T-helper 1 cell (primary cell): ENCODE measurements around the gene SEC14L2.

Experiments used
- DNase-seq, 5 donors: peaks; one replicate each; pipeline ENCODE4 v3.0.0-alpha.2; 2012 to 2020
- total RNA-seq, 4 donors: gene quantifications; one replicate each; lab custom pipeline; 2026; lab: John Stamatoyannopoulos, UW

The SEC14L2 gene
- 12.8 to 33.1 (median 18.0) reads per million in 4 donors for total RNA-seq

GRCh38 chr22:30396871-30397655 lies at the start of gene SEC14L2:
SEC14L2 (plus strand) TSS chr22:30397018; CDS start chr22:30397117, 99 bp downstream.
- DNase-seq: peak; percentile 24 to 51 (median 50)

DNA sequence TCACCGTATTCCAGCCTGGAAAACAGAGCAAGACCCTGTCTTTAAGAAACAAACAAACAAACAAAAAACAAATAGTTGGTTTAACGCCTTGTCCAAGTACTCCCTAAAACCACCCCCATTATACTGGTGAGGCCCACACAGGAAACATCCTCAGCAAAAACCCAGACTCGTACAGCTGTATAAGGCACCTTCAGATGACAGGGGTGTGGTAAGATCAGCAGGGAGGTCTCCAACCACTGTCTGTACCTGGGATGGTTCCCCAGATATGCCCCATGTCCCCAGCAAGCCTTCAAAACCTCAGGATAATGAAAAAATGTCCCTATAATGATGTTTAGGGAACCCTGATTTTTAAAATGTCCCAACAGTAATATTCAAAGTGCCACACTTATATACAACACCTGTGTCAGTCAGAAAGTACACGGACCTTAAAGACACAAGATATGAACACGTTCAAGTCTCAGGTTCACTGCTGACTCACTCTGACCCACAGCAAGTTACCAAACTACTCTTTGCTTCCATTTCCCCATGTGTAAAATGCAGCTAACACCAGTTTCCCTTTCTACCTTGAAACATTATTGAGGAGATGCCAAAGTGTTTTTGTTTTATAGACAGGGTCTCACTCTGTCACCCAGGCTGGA lies 49.4 kb upstream of the SEC14L2 start:
- peak in 1 of 5 donors; percentile 28 for DNase-seq

GRCh38 chr22:30348404-30348803 lies 48.4 kb upstream of the SEC14L2 start:
- no peak for DNase-seq

DNA sequence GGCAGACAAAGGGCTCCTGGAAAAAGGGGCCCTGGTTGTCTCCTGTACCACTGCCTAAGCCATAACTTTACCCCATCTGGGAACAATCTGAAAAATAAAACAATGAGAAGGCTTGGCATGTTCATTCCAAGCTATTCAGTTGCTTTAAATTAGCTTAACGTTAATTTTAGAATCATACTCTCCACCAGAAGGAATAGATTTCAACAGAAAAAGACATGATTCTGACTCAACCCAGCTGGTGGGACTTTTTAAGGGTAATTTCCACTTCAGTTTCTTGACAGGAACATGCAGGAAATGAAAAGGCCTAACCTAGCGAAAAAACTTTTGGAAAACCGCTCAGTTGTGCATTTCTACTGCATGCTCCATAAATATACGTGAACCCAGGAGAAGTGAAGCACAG lies 48.0 kb upstream of the SEC14L2 start:
- no peak for DNase-seq

DNA sequence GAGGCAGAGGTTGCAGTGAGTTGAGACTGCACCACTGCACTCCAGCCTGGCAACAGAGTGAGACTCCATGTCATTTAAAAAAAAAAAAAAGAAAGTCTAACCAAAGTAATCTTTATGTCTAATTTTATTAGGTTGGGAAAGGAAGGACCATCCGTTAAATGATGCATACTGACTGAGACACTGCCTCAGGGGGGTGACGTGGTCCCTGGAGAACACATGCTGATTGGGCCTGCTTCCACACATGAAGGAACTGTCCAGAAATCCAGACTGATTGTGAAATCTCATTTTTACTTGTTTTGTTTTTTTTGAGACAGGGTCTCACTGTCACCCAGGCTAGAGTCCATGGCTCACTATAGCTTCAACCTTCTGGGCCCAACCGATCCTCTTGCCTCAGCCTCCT lies 45.6 kb upstream of the SEC14L2 start:
- no peak for DNase-seq

DNA sequence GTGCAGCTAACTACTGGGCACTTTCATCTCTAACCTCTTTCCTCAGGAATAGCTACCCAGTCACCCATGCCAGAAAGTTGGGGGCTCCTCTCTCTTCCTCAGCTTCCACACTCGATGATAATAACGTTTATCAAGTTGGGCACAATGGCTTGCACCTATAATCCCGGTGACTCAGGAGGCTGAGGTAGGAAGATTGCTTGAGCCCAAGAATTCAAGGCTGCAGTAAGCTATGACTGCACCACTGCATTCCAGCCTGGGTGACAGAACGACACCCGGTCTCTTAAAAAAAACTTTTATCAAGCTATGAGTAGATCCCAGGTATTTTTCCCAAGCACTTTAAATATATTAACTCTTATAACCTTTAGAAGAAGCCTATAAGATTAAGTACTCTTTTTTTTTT lies 42.2 kb upstream of the SEC14L2 start:
- DNase-seq: no peak

GRCh38 chr22:30356449-30357235 lies 40.2 kb upstream of the SEC14L2 start, which contains the start of the genes CCDC157 and SF3A1:
CCDC157 (plus strand) TSS chr22:30357007; CDS start chr22:30366001, 8,994 bp downstream.
SF3A1 (minus strand) TSS chr22:30356894; CDS start chr22:30356792, 102 bp downstream.
- peak; percentile 71 to 92 (median 79) for DNase-seq

DNA sequence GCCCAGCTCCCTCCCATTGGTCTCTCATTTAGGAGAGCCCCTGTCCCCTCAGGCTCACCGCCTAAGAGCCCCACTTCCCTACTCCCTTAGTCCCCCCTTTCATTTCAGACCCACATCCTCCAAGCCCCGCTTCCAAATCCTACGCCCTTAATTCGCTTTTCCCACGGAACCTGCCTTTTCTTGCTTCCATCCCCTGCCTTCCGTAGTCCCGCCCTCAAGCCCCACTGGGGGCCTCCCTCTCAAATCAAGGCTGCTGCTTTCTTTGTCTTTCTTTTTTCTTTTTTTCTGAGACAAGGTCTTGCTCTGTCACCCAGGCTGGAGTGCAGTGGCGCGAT lies 39.6 kb upstream of the SEC14L2 start:
- DNase-seq: no peak

DNA sequence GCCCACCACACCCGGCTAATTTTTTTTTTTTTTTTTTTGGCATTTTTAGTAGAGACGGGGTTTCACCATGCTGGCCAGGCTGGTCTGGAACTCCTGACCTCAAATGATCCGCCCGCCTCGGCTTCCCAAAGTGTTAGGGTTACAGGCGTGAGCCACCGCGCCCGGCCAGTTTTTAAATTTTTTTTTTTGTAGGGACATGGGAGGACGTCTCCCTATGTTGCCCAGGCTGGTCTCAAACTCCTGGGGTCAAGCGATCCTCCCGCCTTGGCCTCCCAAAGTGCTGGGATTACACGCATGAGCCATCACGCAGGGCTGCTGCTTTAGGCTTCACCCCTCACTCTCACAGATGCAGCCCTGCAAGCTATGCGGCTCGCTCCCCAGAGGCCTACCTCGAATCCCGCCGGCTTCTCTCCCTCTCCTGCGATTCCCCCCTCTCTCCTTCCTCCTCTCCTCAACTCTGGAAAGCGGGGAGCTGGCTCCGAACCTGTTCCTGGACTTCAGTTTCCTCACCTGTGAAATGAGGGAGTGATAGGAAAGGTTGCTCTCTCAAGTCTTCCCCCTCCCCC lies 39.1 kb upstream of the SEC14L2 start:
- DNase-seq: no peak

GRCh38 chr22:30358541-30358940 lies 38.3 kb upstream of the SEC14L2 start:
- DNase-seq: no peak

DNA sequence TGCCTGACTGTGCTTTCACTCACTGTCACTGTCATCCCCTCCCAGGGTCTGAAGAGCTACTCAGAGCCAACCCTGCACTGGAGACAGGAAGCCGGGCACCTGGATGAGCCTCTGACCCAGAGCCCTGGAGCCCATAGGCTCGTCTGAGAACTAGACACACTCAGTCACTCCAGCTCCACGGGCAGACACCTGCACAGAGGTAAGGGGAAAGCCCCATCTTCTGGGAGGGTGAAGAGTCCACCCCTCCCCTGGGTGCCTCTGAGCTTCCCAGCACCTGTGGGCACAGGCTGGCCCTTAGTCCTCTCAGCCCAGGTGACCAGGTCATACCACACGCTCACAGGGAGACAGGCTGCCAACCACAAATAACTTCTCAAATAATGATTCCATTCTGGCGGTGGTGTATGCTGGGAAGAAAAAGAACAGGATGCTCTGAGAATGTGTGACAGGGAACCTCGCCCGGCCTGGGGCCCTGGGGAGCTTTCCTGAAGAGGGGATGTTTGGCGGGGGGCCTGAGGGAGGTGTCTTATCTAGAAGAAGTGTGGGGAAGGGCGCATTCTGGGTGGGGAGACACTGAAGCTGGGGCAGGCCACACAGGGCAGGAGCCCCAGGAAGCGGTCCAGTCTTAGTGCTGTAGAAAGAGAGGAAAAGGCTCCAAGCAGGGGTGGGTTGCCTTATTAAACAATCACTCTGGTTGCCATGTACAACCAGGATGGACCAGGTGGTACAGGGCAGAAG lies 34.7 kb upstream of the SEC14L2 start:
- no peak for DNase-seq

DNA sequence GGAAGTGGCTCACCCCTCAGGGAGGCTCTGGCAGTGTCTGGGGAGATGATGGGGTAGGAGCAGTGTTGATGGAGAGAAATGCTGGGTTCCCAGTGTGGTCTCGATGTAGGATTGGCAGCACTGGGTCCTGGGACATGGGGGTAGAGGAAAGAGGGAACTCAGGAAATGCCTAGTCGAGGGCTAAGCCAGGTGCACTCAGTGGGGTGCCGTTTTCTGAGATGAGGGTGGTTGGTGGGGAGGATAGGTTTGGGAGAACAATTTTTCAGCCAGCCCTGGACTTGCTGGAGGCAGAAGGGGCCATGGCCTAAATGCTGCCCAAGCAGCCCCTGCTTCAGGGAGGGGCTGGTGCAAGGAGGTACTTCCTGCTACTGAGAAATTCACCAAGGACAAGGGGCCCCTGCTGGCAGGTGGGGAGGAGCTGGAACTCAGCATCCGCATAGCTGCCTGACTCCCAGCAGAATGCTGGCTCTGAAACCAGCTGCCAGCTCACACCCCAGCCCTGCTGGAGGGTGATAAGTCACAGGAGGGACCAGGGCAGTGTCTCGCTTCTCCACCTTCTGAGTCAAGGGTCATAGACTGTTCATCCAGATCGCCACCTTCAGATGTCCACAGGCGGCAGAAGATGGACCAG lies 34.1 kb upstream of the SEC14L2 start:
- DNase-seq: no peak

- DNase-seq: no peak
Observed at GRCh38 chr22:30365891-30366290, 30.9 kb upstream of the SEC14L2 start.

GRCh38 chr22:30368420-30368819 lies 28.4 kb upstream of the SEC14L2 start:
- DNase-seq: no peak

DNA sequence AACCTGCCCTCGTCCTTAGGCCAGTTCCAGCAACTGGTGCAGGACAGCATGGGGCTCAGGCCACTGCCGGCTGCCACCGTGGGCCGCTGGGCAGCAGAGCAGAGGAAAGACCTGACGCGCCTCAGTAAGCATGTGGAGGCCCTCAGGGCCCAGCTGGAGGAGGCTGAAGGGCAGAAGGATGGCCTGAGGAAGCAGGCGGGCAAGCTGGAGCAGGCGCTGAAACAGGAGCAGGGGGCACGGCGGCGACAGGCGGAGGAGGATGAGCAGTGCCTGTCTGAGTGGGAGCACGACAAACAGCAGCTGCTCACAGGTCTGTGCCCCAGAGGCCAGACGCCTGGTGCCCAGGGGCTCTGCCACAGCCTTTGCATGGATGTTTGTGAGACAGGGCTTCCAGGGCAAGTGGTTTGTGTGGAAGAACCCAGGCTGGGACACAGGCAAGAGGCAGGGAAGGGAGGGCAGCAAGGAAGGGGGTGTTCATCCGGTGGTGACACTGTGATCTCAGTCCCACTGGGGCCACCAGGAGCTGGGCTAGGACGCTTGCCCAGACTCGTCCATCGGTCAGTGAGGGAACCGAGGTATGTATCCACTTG lies 26.1 kb upstream of the SEC14L2 start:
- DNase-seq: no peak

GRCh38 chr22:30371321-30371720 lies 25.5 kb upstream of the SEC14L2 start:
- DNase-seq: no peak

- no peak for DNase-seq
Observed at GRCh38 chr22:30371981-30372380, 24.8 kb upstream of the SEC14L2 start.

DNA sequence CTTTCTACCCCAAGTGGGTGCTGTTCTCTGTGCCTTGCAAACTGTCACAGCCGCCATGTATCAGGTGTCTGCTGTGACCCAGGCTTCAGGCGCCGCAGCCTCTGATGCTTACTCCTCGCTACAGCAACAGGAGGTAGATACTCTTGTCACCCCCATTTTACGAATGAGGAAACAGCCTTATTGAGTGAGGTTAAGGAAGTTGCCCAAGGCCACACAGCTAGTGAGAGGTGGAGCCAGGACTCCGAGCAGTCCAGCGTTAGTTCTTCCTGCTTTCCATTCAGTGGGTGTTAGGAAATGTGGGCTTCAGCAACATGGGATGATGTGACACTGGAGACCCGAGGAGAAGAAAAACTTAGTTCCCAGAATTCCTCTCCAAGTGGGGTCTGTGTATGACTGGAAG lies 23.9 kb upstream of the SEC14L2 start:
- no peak for DNase-seq

DNA sequence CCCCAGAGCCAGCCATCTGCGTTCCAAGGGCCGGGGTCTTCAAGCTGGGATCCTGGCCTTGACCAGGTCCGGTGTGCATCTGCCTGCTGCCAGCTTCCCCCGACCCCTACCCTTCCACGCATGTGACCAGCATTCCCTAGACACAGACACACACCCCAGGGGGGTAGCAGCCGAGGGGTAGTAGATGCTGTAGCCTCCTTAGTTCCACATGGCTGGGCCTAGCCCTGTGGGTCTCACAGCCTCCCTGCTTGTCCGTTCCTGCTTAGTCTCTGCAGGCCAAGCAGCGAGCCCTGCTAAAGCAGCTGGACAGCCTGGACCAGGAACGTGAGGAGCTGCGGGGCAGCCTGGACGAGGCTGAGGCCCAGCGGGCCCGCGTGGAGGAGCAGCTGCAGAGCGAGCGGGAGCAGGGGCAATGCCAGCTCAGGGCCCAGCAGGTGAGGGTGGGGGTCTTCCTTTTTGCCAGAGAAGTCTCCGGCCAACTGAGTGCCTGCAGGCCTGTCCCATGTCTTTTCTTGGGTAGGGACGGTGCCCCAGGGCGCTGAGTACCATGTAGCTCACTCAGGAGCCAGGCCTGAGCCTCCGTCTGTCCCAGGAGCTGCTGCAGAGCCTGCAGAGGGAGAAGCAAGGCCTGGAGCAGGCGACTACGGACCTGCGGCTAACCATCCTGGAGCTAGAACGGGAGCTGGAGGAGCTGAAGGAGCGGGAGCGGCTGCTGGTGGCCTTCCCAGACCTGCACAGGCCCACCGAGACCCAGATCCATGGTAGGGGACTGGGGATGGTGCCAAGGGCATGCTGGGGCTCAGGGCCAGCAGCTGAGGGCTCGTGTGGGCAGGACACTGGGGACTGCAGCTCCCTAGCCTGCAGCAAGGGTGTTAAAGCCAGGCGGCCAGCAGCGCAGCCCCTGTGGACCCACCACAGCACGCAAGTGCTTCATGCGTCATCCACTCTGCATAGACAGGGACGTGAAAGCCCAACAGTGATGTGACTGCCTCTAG lies 23.2 kb upstream of the SEC14L2 start:
- DNase-seq: no peak

GRCh38 chr22:30375312-30375849 lies 21.4 kb upstream of the SEC14L2 start:
- DNase-seq: no peak
